Natural killer cell (primary cell): ENCODE measurements around the gene COQ8A. TPM values are rescaled to one million over a fixed set of nuclear protein-coding genes. Genes with fewer than 3 reads are reported as not detected.

Experiments used
- ATAC-seq, 3 donors: fragments of 150-1000 bp in 2 of 3; fragments of 200-7000 bp in 1 of 3; cut with Tn5 transposase; 1 replicate in 1 of 3; 2 replicates in 2 of 3; pipeline ENCODE4 v1.10.0; 2021; ENCODE audit warnings: mild to moderate bottlenecking in 2 of 3, moderate library complexity in 2 of 3
- DNase-seq, 2 donors: peaks; one replicate each; pipeline versions ENCODE4 v3.0.0 to v3.0.0-alpha.2; 2013 to 2021; ENCODE audit warnings: mixed read lengths in 1 of 2
- H3K27ac ChIP-seq: one replicate; pipeline ENCODE4 v1.5.1; 2013; ENCODE audit warnings: mild to moderate bottlenecking, low read length
- H3K27me3 ChIP-seq: one replicate; pipeline ENCODE4 v1.6.1; 2013; ENCODE audit warnings: low read length; ENCODE audit not compliant: control insufficient read depth, insufficient read depth
- H3K36me3 ChIP-seq: one replicate; pipeline ENCODE4 v1.6.1; 2013; ENCODE audit warnings: low read length; ENCODE audit not compliant: control insufficient read depth, insufficient read depth
- H3K4me1 ChIP-seq: one replicate; pipeline ENCODE4 v1.6.1; 2013; ENCODE audit warnings: low read length; ENCODE audit not compliant: control insufficient read depth, insufficient read depth
- H3K4me3 ChIP-seq: one replicate; pipeline ENCODE4 v1.5.1; 2013; ENCODE audit warnings: low read length
- H3K9me3 ChIP-seq: one replicate; pipeline ENCODE4 v1.6.1; 2013; ENCODE audit warnings: low read length; ENCODE audit not compliant: control insufficient read depth, insufficient read depth
- H3K27ac Mint-ChIP-seq, 2 donors: one replicate each; pipeline ENCODE4 v1.8.0; 2022; ENCODE audit warnings: mild to moderate bottlenecking in 2 of 2, mixed read lengths in 2 of 2, moderate library complexity in 1 of 2
- H3K27me3 Mint-ChIP-seq, 2 donors: one replicate each; pipeline ENCODE4 v1.8.0; 2022; ENCODE audit warnings: low read depth in 2 of 2, mixed read lengths in 2 of 2
- H3K36me3 Mint-ChIP-seq: one replicate; pipeline ENCODE4 v1.8.0; 2022; ENCODE audit warnings: mixed read lengths
- H3K4me1 Mint-ChIP-seq, 2 donors: one replicate each; pipeline ENCODE4 v1.8.0; 2022; ENCODE audit warnings: mixed read lengths in 2 of 2
- H3K4me3 Mint-ChIP-seq: one replicate; pipeline ENCODE4 v1.8.0; 2022; ENCODE audit warnings: mild to moderate bottlenecking, moderate library complexity, mixed read lengths
- H3K9me3 Mint-ChIP-seq, 2 donors: one replicate each; pipeline ENCODE4 v1.8.0; 2022; ENCODE audit warnings: mixed read lengths in 2 of 2
- CTCF ChIP-seq: fragments of 200-600 bp; IDR thresholded peaks from one replicate; pipeline ENCODE4 v1.8.0; 2022; ENCODE audit warnings: antibody characterized with exemption
- WGBS: methylation state at CpG from one replicate; pipeline ENCODE4 v1.1.7; 2013; ENCODE audit warnings: missing lambda C conversion rate; ENCODE audit not compliant: insufficient coverage; 5-methylcytosine and 5-hydroxymethylcytosine counted together
- intact Hi-C: fragments of 100-400 bp; cut with micrococcal nuclease; formaldehyde crosslinking; loops from one replicate; pipeline ENCODE4 v1.14.2; 2022
- total RNA-seq, 4 donors: library from RNA; stranded (reverse); fragments of 120-200 nt in 1 of 4; gene quantifications; one replicate each; pipeline versions ENCODE4 v1.2.3 to v1.2.4, GENCODE V29; 2013 to 2022

COQ8A gene
- total RNA-seq, 3 donors from 2014 or later (not counting 1 experiment from before 2014, with no cell fraction given), result 42.9 to 59.7 (median 56.2) TPM

- no peak for ATAC-seq
- no peak overlapping the region for H3K27ac Mint-ChIP-seq
Measured at GRCh38 chr1:226973898-226974543, 33.9 kb downstream of the COQ8A start.

GRCh38 chr1:226974544-226975258 is 34.6 kb downstream of the COQ8A start:
- Histone ChIP-seq H3K36me3 (peaks cover 8% of the 10 kb centered on the region), H3K9me3 (no peaks in the 10 kb centered on the region), H3K4me3 (no peak overlapping the region), H3K27ac (no peak overlapping the region), H3K4me1 (no peaks in the 10 kb centered on the region), H3K27me3 (no peaks in the 10 kb centered on the region)
- no peak for DNase-seq
- Mint-ChIP-seq H3K27ac (no peak overlapping the region), H3K9me3 (peaks cover 0 to 6% of the 10 kb centered on the region in 2 donors), H3K27me3 (no peaks in the 10 kb centered on the region), H3K4me3 (no peak overlapping the region), H3K36me3 (peaks cover 10% of the 10 kb centered on the region), H3K4me1 (peaks cover 5 to 8% of the 10 kb centered on the region in 2 donors)
- 94% methylated on average over 14 of the region's 14 CpGs for WGBS
- no peak for TF ChIP-seq CTCF
- no peak for ATAC-seq
- intact Hi-C loops, result no loop called here

More at GRCh38 chr1:226973898-226974543, 33.9 kb downstream of the COQ8A start:
- Mint-ChIP-seq H3K36me3 (peaks cover 10% of the 10 kb centered on the region), H3K27me3 (no peaks in the 10 kb centered on the region), H3K4me1 (peaks cover 5 to 8% of the 10 kb centered on the region in 2 donors), H3K9me3 (peaks cover 0 to 6% of the 10 kb centered on the region in 2 donors), H3K4me3 (no peak overlapping the region)
- Histone ChIP-seq H3K27ac (no peak overlapping the region), H3K4me1 (no peaks in the 10 kb centered on the region), H3K9me3 (no peaks in the 10 kb centered on the region), H3K4me3 (no peak overlapping the region), H3K27me3 (no peaks in the 10 kb centered on the region), H3K36me3 (peaks cover 8% of the 10 kb centered on the region)
- 83% methylated on average over 11 of the region's 11 CpGs for WGBS
- TF ChIP-seq CTCF, result no peak
- no peak for DNase-seq
- intact Hi-C loops, result no loop called here

- H3K27me3 ChIP-seq, result no peaks in the 10 kb centered on the region
- no peaks in the 10 kb centered on the region for H3K4me1 ChIP-seq
Measured at GRCh38 chr1:226975259-226976250, 35.5 kb downstream of the COQ8A start.

More at GRCh38 chr1:226975259-226976250, 35.5 kb downstream of the COQ8A start:
- no peak for DNase-seq
- H3K27me3 Mint-ChIP-seq, result no peaks in the 10 kb centered on the region
- ATAC-seq, result no peak
- peaks cover 10% of the 10 kb centered on the region for H3K36me3 Mint-ChIP-seq
- no peak overlapping the region for H3K27ac ChIP-seq
- WGBS, result 98% methylated on average over 28 of the region's 32 CpGs
- intact Hi-C loops, result no loop called here
- no peaks in the 10 kb centered on the region for H3K9me3 ChIP-seq
- peaks cover 0 to 6% of the 10 kb centered on the region in 2 donors for H3K9me3 Mint-ChIP-seq
- TF ChIP-seq CTCF, result no peak
- no peak overlapping the region for H3K27ac Mint-ChIP-seq
- peaks cover 5 to 8% of the 10 kb centered on the region in 2 donors for H3K4me1 Mint-ChIP-seq
- no peak overlapping the region for H3K4me3 Mint-ChIP-seq
- H3K36me3 ChIP-seq, result peaks cover 10% of the 10 kb centered on the region
- no peak overlapping the region for H3K4me3 ChIP-seq
